NT2/D1 (cell line): ENCODE results near the gene TMEM87A.

Experiments
- SUZ12 ChIP-seq: IDR thresholded peaks from 2 replicates; pipeline ENCODE4 v1.6.1; 2011; ENCODE audit not compliant: insufficient read length, insufficient read depth; ENCODE audit errors: extremely low read depth
- YY1 ChIP-seq: IDR thresholded peaks from 2 replicates; pipeline ENCODE4 v1.6.1; 2011; ENCODE audit not compliant: insufficient read length, insufficient read depth
- ZNF274 ChIP-seq: IDR thresholded peaks from 2 replicates; pipeline ENCODE4 v1.6.1; 2011; ENCODE audit warnings: mild to moderate bottlenecking, low read depth, low read length

DNA sequence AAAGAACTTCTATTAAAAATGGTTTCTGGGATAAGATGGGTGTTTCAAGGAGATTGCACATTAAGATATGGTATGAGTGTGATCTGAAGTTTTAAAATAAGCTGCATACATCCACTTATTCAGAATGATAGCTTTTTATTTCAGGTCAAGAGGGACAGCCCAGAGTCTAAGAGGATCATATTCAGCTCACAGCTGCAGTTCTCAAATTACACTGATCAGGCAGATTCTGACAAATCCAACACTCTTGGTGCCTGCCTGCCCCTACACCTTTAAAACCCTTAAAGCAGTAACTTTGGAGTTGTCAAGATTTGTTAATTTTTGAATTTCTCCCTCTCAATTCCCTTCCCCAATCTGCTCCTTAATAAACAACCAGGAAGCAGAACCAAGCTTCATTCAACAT, 9.1 kb upstream of the TMEM87A start:
- TF ChIP-seq ZNF274 = no peak
- no peak for TF ChIP-seq YY1
- TF ChIP-seq SUZ12 = no peak
